MG63 (cell line): Measurements from ENCODE around the gene CCDC57. TPM values are rescaled to one million over a fixed set of nuclear protein-coding genes. Genes with fewer than 3 reads are reported as not detected.
"Not testable (repeated sequence)": the region's sequence is repeated elsewhere in the genome, so short reads cannot be mapped to it uniquely, and the experiment has no call there.

Source experiments
- DNase-seq: peaks from one replicate; pipeline ENCODE4 v3.0.0-alpha.2; 2020
- H3K27me3 ChIP-seq: fragments of 250-450 bp; sonication (Bioruptor Pico); 2 replicates; pipeline ENCODE4 v1.5.1; 2020; ENCODE audit warnings: mild to moderate bottlenecking, moderate library complexity
- H3K36me3 ChIP-seq: fragments of 250-450 bp; sonication (Bioruptor Pico); 2 replicates; pipeline ENCODE4 v1.5.1; 2020; ENCODE audit warnings: mild to moderate bottlenecking, moderate library complexity
- H3K4me3 ChIP-seq: fragments of 250-450 bp; sonication (Bioruptor Pico); 2 replicates; pipeline ENCODE4 v1.5.1; 2020; ENCODE audit warnings: mild to moderate bottlenecking, moderate library complexity
- H3K9me3 ChIP-seq: fragments of 250-450 bp; sonication (Bioruptor Pico); 2 replicates; pipeline ENCODE4 v1.5.1; 2020; ENCODE audit warnings: mild to moderate bottlenecking, moderate library complexity
- total RNA-seq: library from RNA; depleted of rRNA; stranded (reverse); fragments of >200 nt; shearing (Covaris generic); gene quantifications from 2 replicates; pipeline ENCODE4 v1.2.3, GENCODE V29; 2014; ENCODE audit warnings: low replicate concordance

CCDC57 gene
- total RNA-seq, 1 experiment from 2014 or later = 8.2 TPM

DNA sequence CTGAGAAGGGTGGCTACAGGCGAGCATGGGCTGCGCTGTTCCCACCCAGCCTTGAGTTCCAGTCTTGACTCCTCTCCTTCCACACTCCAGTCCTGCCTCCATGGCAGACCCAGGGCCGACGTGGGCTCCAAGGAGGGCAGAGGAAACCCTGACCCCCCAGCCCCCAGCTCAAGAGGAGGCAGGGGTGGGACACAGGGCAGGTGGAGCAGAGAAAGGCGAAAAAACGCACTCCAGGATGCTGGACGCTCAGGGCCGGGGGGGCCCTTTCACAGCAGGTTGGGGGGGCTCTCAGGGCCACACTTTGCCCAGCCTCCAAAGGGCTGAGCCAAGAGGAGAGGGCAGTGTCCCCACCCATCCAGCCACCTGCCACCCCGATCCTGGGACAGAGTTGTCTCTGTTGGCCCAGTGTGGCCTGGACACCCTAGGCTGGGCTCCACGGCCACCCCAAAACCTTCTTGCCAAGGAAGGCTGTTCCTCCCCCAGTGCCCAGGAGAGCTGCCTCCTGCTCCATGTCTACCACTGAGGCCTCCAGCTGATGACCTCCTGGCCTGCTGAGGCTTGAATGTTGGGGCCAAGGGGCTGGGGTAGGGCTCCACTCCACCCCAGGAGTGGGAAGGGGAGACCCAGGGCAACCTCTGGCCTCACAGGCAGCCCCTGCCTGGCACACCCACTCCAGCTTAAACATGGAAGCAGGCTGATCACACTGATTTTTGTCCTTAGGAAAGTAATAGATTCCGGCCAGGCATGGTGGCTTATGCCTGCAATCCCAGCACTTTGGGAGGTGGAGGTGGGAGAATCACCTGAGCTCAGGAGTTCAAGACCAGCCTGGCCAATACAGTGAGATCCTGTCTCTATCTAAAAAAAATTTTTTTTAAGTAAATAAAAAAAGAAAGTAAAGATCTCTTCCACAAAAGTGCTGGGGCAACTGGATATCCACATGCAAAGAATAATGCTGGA is 7.4 kb upstream of the CCDC57 start:
- DNase-seq = no peak
- no peak overlapping the region for H3K4me3 ChIP-seq
- no peaks in the 10 kb centered on the region for H3K36me3 ChIP-seq
- no peaks in the 10 kb centered on the region for H3K27me3 ChIP-seq
- H3K9me3 ChIP-seq = no peaks in the 10 kb centered on the region

GRCh38 chr17:82219083-82219482 is 6.4 kb upstream of the CCDC57 start:
- Histone ChIP-seq H3K36me3 (no peaks in the 10 kb centered on the region), H3K27me3 (no peaks in the 10 kb centered on the region), H3K9me3 (no peaks in the 10 kb centered on the region), H3K4me3 (no peak overlapping the region)
- DNase-seq = no peak

DNA sequence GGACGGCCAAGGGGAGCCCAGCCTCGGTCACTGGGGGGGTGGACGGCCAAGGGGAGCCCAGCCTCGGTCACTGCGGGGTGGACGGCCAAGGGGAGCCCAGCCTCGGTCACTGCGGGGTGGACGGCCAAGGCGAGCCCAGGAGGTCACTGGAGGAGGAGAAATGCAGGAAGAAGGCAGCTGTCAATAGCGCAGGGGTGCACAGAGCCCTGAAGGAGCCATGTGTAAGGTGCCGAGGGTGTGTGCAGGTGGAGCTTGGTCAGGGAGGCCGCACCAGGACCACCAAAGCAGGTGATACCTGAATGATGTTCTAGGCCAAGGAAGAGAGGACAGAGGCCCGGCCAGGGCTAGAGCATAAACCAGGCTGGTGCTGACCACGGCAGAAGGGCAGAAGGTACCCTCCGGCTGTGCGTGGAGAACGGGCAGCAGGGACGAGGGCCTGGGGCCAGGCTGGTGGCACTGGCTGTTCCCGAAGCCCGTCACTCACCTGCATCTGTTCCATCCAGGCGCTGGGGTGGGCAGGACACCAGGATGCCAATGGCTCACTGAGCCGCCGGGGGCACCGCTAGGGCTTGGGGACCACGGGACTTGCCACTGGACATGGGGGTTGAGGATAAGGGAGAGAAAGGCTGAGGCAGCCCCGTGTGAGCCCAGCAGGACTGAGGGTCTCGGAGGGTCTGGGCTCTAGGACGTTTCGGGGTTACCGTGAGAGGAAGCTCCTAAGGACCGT is 5.9 kb upstream of the CCDC57 start:
- Histone ChIP-seq H3K9me3 (no peaks in the 10 kb centered on the region), H3K36me3 (no peaks in the 10 kb centered on the region), H3K27me3 (no peaks in the 10 kb centered on the region), H3K4me3 (no peak overlapping the region)
- DNase-seq = no peak

DNA sequence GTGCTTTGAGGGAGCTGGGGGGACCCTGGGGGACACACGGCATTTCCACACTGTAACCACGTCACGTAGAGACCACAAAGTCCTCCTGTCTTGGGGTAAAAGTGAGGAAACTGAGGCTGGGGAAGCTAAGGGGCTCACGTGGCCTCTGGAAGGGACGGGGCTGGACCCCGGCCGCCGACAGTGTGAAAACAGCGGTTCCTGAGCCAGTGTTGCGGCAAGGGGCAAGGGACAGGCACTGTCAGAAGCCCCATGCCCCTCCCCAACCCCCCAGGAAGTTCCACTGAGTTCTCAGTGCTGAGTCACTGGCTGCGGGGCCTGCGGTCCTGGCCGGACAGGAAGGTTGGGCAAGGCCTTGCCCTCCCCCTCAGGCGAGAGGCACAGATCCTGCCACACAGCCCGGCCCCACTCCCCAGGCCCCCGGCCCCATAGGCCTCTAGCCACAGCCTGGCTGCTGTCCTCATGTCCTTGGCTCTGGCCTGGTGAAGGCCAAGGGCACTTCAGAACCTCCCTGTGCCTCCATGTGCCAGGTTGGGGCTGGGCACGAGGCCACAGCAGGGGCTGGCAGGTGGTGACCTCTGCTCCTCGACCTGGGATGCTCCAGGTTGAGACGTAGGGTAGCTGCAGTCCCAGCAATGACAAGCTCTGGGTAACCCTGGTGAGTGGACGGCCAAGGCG is 5.0 kb upstream of the CCDC57 start:
- peak; percentile 99 for DNase-seq
- H3K4me3 ChIP-seq = no peak overlapping the region

DNA sequence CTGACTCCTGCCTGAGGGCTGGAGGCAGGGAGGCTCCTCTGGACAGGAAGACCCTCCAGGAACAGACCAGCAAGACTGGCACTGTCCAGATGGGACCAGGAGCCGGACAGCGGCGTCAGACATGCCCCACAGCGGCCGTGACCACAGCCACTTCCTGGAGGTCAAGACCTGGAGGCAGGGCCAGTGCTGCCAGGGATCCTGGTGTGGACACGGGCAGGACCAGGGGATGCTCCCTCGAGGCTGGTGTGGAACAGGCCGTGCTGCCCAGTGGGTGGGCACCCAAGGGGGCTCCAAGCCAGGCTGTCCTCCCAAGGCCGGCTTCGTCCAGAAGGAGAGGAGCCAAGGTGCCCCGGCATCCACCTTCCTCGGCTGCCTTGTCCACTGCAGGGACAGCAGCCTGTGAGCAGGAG is 4.5 kb upstream of the CCDC57 start:
- H3K9me3 ChIP-seq = no peaks in the 10 kb centered on the region
- no peaks in the 10 kb centered on the region for H3K36me3 ChIP-seq
- H3K4me3 ChIP-seq = no peak overlapping the region
- H3K27me3 ChIP-seq = no peaks in the 10 kb centered on the region
- DNase-seq = peak; percentile 85

More for the DNA sequence above, 5.0 kb upstream of the CCDC57 start:
- Histone ChIP-seq H3K27me3 (no peaks in the 10 kb centered on the region), H3K9me3 (no peaks in the 10 kb centered on the region), H3K36me3 (no peaks in the 10 kb centered on the region)

GRCh38 chr17:82216301-82217119 is 3.9 kb upstream of the CCDC57 start:
- Histone ChIP-seq H3K4me3 (no peak overlapping the region), H3K27me3 (no peaks in the 10 kb centered on the region), H3K9me3 (no peaks in the 10 kb centered on the region), H3K36me3 (no peaks in the 10 kb centered on the region)
- DNase-seq = peak; percentile 99

DNA sequence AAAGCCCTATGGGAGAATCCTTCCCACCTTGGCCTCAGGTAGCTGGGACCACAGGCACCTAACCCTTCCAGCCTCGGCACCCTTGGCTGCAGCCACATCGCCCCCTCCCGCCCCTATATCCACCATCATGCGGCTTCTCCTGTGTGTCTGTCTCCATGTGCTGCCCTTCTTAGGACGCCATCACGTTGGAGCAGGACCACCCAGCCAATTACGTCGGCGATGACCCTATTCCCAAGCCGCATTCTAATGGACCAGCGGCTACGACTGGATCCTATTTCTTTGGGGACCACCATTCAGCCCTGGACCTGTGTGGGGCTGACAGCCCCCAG is 3.3 kb upstream of the CCDC57 start:
- no peaks in the 10 kb centered on the region for H3K27me3 ChIP-seq
- no peak for DNase-seq
- H3K4me3 ChIP-seq = no peak overlapping the region
- H3K9me3 ChIP-seq = no peaks in the 10 kb centered on the region
- no peaks in the 10 kb centered on the region for H3K36me3 ChIP-seq

DNA sequence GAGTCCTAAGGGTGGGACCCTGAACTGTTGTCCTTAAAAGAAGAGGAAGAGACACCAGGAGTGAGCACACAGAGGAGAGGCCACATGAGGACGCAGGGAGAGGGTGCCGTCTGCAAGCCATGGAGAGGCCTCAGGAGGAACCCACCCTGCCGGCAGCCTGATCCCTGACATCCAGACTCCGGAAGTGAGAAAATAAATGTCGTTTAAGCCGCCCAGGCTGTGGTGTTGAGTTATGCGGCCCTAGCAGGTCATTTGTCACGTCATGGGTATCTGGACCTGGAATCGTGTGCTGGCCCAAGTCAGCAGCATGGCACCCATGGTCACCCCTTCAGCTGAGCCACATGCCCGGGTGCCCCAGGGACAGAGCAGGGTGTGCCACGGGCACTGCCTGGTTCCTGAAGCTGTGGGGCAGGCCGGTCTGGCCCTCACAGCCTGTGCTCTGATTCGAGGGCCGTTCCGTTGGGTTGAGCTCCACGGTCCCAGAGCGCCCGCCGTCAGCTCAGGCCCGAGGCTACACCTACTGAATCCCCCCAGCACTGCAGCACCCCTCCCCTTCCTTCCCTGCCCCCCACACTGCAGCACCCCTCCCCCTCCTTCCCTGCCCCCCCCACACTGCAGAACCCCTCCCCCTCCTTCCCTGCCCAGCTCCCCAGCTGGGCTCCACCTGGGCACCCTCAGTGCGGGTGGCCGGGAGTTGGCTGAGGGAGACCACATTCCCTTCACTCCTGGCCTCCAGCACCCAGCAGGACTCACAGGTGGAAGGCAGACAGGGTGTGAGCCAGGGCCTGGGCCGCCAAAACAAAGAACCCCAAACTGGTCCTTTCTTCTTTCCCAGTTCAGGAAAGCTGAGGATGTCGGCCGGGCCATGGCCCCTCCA is 2.7 kb upstream of the CCDC57 start:
- no peaks in the 10 kb centered on the region for H3K9me3 ChIP-seq
- H3K4me3 ChIP-seq = no peak overlapping the region
- H3K36me3 ChIP-seq = no peaks in the 10 kb centered on the region
- H3K27me3 ChIP-seq = no peaks in the 10 kb centered on the region
- no peak for DNase-seq

DNA sequence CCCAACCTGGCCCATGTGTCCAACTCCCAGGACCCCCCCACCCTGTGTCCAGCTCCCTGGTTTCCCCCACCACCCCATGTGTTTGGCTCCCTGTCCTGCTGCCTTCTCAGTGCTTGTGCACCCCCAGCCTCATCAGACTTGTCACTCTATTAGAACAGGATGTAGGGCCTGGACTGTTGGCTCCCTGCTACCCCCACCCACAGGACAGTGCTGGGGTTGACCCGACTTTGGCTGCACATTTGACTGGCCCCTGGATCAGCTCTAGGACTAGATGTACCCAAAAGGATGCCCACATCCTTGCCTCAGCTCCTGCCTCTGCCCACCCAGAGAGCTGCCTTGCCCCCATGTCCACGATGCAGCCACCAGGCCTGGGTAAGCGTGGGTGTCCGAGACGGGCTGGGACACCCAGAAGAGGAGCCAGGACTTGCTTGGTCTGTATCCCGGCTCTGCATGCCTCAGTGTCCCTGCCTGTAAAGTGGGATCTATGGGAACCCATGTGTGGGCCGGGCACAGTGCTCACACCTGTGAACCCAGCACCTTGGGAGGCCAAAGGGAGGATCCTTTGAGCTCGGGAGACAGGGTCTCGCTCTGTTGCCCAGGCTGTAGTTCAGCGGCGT is 1.5 kb upstream of the CCDC57 start:
- H3K4me3 ChIP-seq = no peak overlapping the region
- H3K36me3 ChIP-seq = no peaks in the 10 kb centered on the region
- DNase-seq = no peak
- no peaks in the 10 kb centered on the region for H3K27me3 ChIP-seq
- no peaks in the 10 kb centered on the region for H3K9me3 ChIP-seq

DNA sequence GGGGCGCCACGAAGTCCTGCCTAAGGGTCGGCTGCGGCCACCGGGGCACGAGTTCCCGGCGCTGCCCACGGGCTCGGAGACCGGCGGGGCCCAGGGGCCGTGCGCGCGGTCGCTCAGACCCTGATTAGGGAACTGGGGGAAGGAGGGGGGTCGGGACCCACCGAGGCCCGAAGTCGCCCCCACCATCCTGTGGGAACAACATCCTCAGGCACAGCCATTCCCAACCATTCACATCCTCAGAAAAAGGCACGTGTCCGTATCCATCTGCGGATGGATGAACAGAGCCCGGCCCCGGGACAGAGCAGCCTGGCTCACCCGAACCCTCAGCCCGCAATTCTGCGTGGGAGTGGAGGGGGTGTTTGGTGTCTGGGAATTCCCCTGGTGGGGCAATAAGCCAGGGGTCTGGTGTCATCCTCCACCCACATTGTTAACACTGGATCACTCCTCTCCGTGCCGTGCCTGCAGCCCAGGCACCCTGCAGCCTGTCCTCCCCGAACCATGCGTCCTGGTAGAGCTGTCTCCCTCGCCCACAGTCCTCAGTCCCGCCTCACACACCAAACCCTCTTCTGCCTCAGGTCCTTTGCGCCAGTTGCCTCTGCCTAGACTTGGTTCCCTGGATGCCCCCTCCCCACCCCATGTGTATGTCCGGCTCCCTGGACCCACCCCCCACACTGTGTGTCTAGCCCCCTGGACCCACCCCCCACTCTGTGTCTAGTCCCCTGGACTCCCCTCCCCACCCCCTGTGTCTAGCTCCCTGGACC is 789 bp upstream of the CCDC57 start:
- peak overlapping the region; percentile 91 for H3K4me3 ChIP-seq
- peak; percentile 92 for DNase-seq
- H3K9me3 ChIP-seq = no peaks in the 10 kb centered on the region
- H3K36me3 ChIP-seq = no peaks in the 10 kb centered on the region
- H3K27me3 ChIP-seq = no peaks in the 10 kb centered on the region

GRCh38 chr17:82210655-82211054 is 2.0 kb downstream of the CCDC57 start:
- DNase-seq, H3K9me3 ChIP-seq, H3K36me3 ChIP-seq, H3K27me3 ChIP-seq, H3K4me3 ChIP-seq: not testable (repeated sequence)

DNA sequence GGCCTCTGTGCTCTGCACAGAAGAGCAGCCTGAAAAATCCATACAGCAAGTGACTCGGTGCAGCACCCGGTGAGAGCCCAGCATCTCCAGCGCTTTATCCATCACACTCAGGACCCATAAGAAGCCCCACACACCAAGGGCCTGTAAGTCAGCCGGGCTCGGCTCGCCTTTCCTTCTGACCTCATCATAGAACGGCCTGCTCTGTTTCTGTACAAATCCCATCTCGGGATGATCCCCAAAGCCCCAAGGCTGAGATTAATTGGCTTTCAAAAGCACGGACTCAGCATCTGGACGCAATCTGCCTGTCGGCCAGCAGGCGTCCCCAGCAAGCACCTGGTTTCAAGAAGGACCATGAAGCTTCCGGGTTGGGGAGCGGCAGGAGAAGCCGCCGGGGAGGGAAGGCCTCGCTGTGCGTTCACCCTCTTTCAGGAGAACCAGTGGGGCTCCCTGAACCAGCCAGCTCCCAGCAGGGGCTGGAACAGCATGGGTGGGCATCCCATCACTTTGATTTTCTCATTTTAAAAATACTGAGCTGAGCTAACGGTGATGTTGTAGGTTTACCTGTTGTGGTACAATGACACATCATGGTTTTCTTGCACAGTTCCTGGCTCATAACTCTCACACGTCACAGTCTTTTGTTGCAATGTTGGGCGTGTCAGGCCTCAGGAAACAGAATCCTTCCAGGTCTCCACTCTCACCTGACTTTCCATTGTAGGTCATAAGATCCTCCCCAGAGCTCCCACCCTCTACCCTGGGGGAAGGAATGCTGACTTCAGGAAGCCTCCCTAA is 6.7 kb downstream of the CCDC57 start:
- H3K27me3 ChIP-seq = no peaks in the 10 kb centered on the region
- peaks cover 4% of the 10 kb centered on the region for H3K36me3 ChIP-seq
- no peaks in the 10 kb centered on the region for H3K9me3 ChIP-seq
- no peak overlapping the region for H3K4me3 ChIP-seq
- peak; percentile 87 for DNase-seq

GRCh38 chr17:82204831-82205719 is 7.6 kb downstream of the CCDC57 start:
- Histone ChIP-seq H3K27me3 (no peaks in the 10 kb centered on the region), H3K9me3 (no peaks in the 10 kb centered on the region), H3K36me3 (peaks cover 6% of the 10 kb centered on the region), H3K4me3 (no peak overlapping the region)
- DNase-seq = peak; percentile 82
